SK-N-MC (cell line): Measurements from ENCODE around the gene IFT81.

Source experiments
- EZH2 ChIP-seq: fragments of 200-600 bp; sonication (generic); IDR thresholded peaks from one replicate; pipeline ENCODE4 v1.6.1; 2017; ENCODE audit warnings: antibody characterized with exemption
- FOXP2 ChIP-seq: optimal IDR thresholded peaks from 2 replicates; pipeline ENCODE3; 2011; ENCODE audit warnings: mild to moderate bottlenecking, moderate library complexity; ENCODE audit not compliant: insufficient read depth; ENCODE audit errors: extremely low read length, control extremely low read depth
- POLR2AphosphoS5 ChIP-seq: IDR thresholded peaks from 2 replicates; pipeline ENCODE4 v1.6.1; 2012; ENCODE audit warnings: mild to moderate bottlenecking, low read depth, low read length, borderline replicate concordance

DNA sequence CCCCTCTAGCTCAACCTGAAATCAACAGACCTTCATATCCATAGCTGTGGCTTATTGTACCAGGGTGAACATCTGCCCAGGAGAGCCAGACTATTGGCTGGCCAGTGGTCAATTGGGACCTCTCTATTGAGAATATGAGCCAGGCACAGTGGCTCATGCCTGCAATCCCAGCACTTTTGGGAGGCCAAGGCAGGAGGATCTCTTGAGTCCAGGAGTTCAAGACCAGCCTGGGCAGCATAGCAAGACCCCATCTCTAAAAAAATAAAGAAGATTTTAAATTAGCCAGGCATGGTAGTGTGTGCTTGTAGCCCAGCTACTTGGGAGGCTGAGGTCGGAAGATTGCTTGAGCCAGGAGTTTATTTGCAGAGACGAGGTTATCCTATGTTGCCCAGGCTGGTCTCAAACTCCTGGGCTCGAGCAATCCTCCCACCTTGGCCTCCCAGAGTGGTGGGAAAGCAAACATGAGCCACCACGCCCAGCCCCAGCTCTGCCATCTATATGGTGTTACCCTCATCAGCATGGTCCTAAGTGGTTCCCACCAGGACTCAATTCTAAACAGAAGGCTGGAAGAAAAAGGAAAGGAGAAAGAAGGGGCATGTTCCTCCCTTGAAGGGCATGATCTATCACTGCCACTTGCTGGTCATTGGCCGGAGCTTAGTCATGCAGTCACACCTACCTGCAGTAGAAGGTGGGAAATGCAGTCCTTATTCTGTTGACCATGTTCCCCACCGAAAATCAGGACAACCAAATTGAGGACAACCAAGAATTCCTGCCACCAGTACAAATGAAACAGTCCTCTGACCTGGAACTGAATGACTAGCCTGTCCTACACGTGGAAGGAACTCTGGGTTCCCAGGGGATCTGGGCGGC lies 33.7 kb upstream of the IFT81 start:
- TF ChIP-seq EZH2, result no peak
- TF ChIP-seq POLR2AphosphoS5, result no peak
- TF ChIP-seq FOXP2, result no peak
